B cell (primary cell): ENCODE data around the gene EIF5. TPM values are rescaled to one million over a fixed set of nuclear protein-coding genes. Genes with fewer than 3 reads are reported as not detected.

Experiments used
- ATAC-seq: fragments of 200-7000 bp; cut with Tn5 transposase; one replicate; pipeline ENCODE4 v1.10.0; 2021; ENCODE audit warnings: low read depth, mild to moderate bottlenecking, moderate number of reproducible peaks, moderate library complexity
- CTCF ChIA-PET: fragments of 350-600 bp; sonication (Branson Sonifier 250); formaldehyde crosslinking; loops from one replicate; lab custom pipeline; 2021; ENCODE audit warnings: antibody characterized with exemption, inconsistent platforms; lab: Charles Lee
- POLR2A ChIA-PET: fragments of 350-600 bp; sonication (Branson Sonifier 250); formaldehyde crosslinking; loops from one replicate; lab custom pipeline; 2021; ENCODE audit warnings: antibody characterized with exemption; lab: Charles Lee
- DNase-seq: peaks from one replicate; pipeline ENCODE4 v3.0.0; 2013
- H2AFZ ChIP-seq: 2 replicates; pipeline ENCODE4 v1.6.1; 2012; ENCODE audit warnings: mild to moderate bottlenecking, low read depth, low read length; ENCODE audit not compliant: insufficient read depth, poor library complexity, severe bottlenecking
- H3K27ac ChIP-seq, 2 donors: 1 replicate in 1 of 2; 2 replicates in 1 of 2; pipeline ENCODE4 v1.5.1; 2012 to 2013; ENCODE audit warnings: low read length in 2 of 2, mild to moderate bottlenecking in 2 of 2, moderate library complexity in 1 of 2
- H3K27me3 ChIP-seq, 4 experiments: fragments of 200-600 bp in 1 of 4; sonication (generic) in 1 of 4; replicated peaks in 1 of 4; 1 replicate in 2 of 4; 2 replicates in 2 of 4; pipeline versions ENCODE4 v1.6.1 to v1.7.0; 2013 to 2016; ENCODE audit warnings: low read length in 3 of 4, mild to moderate bottlenecking in 2 of 4, mixed read lengths in 1 of 4, moderate library complexity in 1 of 4; ENCODE audit not compliant: insufficient read depth in 4 of 4, control insufficient read depth in 3 of 4; ENCODE audit errors: control extremely low read depth in 1 of 4
- H3K36me3 ChIP-seq, 2 experiments: replicated peaks in 1 of 2; 1 replicate in 1 of 2; 2 replicates in 1 of 2; pipeline versions ENCODE4 v1.6.1 to v1.7.1; 2013; ENCODE audit warnings: low read length in 1 of 2; ENCODE audit not compliant: insufficient read depth in 2 of 2, control insufficient read depth in 1 of 2; ENCODE audit errors: control extremely low read depth in 1 of 2, extremely low read depth in 1 of 2
- H3K4me1 ChIP-seq, 2 donors: fragments of 200-600 bp in 1 of 2; sonication (generic) in 1 of 2; 1 replicate in 1 of 2; 2 replicates in 1 of 2; pipeline versions ENCODE4 v1.5.1 to v1.6.1; 2013 to 2017; ENCODE audit warnings: low read length in 2 of 2; ENCODE audit not compliant: control insufficient read depth in 2 of 2, insufficient read depth in 2 of 2
- H3K4me2 ChIP-seq: replicated peaks from 2 replicates; pipeline ENCODE3; 2012; ENCODE audit warnings: mild to moderate bottlenecking, low read depth, low read length; ENCODE audit not compliant: poor library complexity, severe bottlenecking
- H3K4me3 ChIP-seq, 5 experiments: fragments of 200-600 bp in 1 of 5; sonication (generic) in 1 of 5; 1 replicate in 3 of 5; 2 replicates in 2 of 5; pipeline versions ENCODE4 v1.5.1 to v1.7.0; 2011 to 2016; ENCODE audit warnings: low read length in 4 of 5, mild to moderate bottlenecking in 4 of 5, low read depth in 2 of 5, control low read depth in 1 of 5, moderate library complexity in 1 of 5; ENCODE audit not compliant: insufficient read depth in 1 of 5; ENCODE audit errors: control extremely low read depth in 1 of 5, extremely low read depth in 1 of 5
- H3K79me2 ChIP-seq: fragments of 200-600 bp; sonication (generic); one replicate; pipeline ENCODE4 v1.6.0; 2016; ENCODE audit warnings: low read length; ENCODE audit not compliant: control insufficient read depth, insufficient read depth
- H3K9ac ChIP-seq: fragments of 200-600 bp; sonication (generic); 2 replicates; pipeline ENCODE4 v1.6.1; 2017; ENCODE audit warnings: mild to moderate bottlenecking, low read length, moderate library complexity
- H3K9me3 ChIP-seq, 3 donors: one replicate each; pipeline versions ENCODE4 v1.6.1 to v1.7.1; 2013; ENCODE audit warnings: low read length in 2 of 3; ENCODE audit not compliant: control insufficient read depth in 2 of 3, insufficient read depth in 1 of 3; ENCODE audit errors: control extremely low read depth in 1 of 3
- H4K20me1 ChIP-seq: 2 replicates; pipeline ENCODE4 v1.6.0; 2012; ENCODE audit warnings: mild to moderate bottlenecking, low read length; ENCODE audit not compliant: insufficient read depth, control insufficient read depth, poor library complexity, severe bottlenecking
- H3K27ac Mint-ChIP-seq: one replicate; pipeline ENCODE4 v1.8.0; 2021; ENCODE audit warnings: mixed read lengths
- H3K27me3 Mint-ChIP-seq: one replicate; pipeline ENCODE4 v1.8.0; 2021; ENCODE audit warnings: mixed read lengths
- H3K4me1 Mint-ChIP-seq: one replicate; pipeline ENCODE4 v1.8.0; 2021; ENCODE audit warnings: mixed read lengths
- H3K4me3 Mint-ChIP-seq: one replicate; pipeline ENCODE4 v1.8.0; 2021; ENCODE audit warnings: mixed read lengths
- H3K9me3 Mint-ChIP-seq: one replicate; pipeline ENCODE4 v1.8.0; 2022; ENCODE audit warnings: mixed read lengths; ENCODE audit not compliant: insufficient read depth
- EZH2 ChIP-seq: IDR thresholded peaks from 2 replicates; pipeline ENCODE4 v1.6.1; 2012; ENCODE audit warnings: borderline replicate concordance, low read depth, mild to moderate bottlenecking, moderate library complexity, low read length; ENCODE audit not compliant: insufficient read depth, poor library complexity, severe bottlenecking
- WGBS: methylation state at CpG from one replicate; pipeline ENCODE4 v1.1.5; 2013; ENCODE audit warnings: missing lambda C conversion rate; ENCODE audit not compliant: insufficient coverage; 5-methylcytosine and 5-hydroxymethylcytosine counted together
- intact Hi-C: fragments of 100-400 bp; cut with micrococcal nuclease; formaldehyde crosslinking; loops from one replicate; pipeline ENCODE4 v1.10.0; 2022
- polyA plus RNA-seq: library from polyadenylated mRNA; depleted of rRNA; stranded (reverse); fragments of >200 nt; gene quantifications from 2 replicates; pipeline ENCODE4 v1.2.3, GENCODE V29; 2012
- total RNA-seq, 2 donors: library from RNA; stranded (reverse); fragments of 120-200 nt in 1 of 2; gene quantifications; 1 replicate in 1 of 2; 2 replicates in 1 of 2; pipeline versions ENCODE4 v1.2.3 to v1.2.4, GENCODE V29; 2013 to 2022
- TF ChIP-seq, protein P1 (sequence below): fragments of 200-600 bp; IDR thresholded peaks from one replicate; pipeline ENCODE4 v1.8.0; 2022; ENCODE audit warnings: antibody characterized with exemption, mild to moderate bottlenecking

The EIF5 gene
- total and polyA plus RNA-seq, 2 donors (not counting 1 experiment from before 2014, with no cell fraction given), result 206 to 314 TPM

DNA sequence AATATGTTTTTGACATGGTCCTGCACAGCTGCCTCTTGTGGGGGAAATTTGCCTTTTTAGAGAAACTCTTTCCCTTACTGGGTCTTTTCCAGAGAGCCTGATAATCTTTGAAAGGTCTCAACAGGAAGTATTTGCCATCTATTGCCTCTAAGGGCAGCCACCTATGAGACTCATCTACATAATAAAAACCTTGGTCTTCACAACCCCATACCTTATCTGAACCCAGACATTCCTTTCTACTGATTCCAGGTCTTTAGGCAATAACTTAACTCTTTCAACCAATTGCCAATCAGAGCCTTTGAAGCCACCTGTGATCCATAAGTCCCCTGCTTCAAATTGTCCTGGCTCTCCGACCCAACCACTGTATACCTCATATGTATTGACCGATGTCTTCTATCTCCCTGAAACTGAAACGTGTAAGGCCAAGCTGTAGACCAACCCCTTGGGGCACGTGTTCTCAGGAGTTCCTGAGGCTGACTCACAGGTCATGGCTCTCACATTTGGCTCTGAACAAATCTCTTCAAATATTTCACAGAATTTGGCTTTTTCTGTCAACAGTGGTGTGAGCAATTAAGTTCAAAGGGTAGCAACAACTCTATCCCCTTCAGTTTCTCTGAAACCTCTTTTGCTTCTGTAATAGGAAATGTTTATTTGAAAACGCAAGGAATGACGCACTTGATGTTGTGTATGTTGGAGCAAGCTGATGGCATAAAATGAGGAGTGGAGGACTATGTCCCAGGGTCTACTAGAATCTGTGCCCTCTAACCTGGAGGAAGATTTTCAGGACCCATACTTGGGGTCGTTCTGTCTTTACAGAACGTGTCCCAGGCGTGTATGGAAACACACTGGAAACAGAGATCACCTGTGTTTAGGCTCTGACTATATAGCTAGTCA is 49.2 kb upstream of the EIF5 start:
- 79% methylated on average over 6 of the region's 9 CpGs for WGBS
- POLR2A ChIA-PET, result no interaction called here

DNA sequence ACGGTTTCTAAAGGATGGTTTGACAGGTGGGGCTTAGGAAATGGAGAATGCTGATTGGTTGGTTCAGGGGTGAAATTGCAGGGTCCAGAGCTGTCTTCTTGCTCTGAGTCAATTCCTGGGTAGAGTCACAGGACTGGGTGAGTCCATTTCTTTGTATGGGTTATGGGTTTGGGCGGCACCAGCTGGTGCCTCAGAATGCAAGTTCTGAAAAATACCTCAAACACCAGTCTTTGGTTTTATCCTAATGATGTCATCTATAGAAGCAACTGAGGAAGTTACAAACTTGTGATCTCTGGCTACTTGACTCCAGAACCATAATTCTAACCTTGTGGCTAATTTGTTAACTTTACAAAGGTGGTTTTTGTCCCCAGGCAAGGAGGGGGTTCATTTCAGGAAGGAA is 47.6 kb upstream of the EIF5 start:
- Mint-ChIP-seq H3K4me1 (no peaks in the 10 kb centered on the region), H3K27me3 (peaks cover 62% of the 10 kb centered on the region), H3K27ac (no peak overlapping the region), H3K9me3 (no peaks in the 10 kb centered on the region), H3K4me3 (no peak overlapping the region)
- H3K79me2 ChIP-seq, result no peaks in the 10 kb centered on the region
- ChIA-PET POLR2A (no interaction called here), CTCF (interaction anchor here (0.6 to 0.9 kb wide), 2 partner anchors 182 to 211 kb away, joined by 3 read pairs; no protein-coding TSS in a partner anchor)
- H3K9ac ChIP-seq, result no peak overlapping the region
- TF ChIP-seq EZH2, result no peak
- TF ChIP-seq, protein P1, sequence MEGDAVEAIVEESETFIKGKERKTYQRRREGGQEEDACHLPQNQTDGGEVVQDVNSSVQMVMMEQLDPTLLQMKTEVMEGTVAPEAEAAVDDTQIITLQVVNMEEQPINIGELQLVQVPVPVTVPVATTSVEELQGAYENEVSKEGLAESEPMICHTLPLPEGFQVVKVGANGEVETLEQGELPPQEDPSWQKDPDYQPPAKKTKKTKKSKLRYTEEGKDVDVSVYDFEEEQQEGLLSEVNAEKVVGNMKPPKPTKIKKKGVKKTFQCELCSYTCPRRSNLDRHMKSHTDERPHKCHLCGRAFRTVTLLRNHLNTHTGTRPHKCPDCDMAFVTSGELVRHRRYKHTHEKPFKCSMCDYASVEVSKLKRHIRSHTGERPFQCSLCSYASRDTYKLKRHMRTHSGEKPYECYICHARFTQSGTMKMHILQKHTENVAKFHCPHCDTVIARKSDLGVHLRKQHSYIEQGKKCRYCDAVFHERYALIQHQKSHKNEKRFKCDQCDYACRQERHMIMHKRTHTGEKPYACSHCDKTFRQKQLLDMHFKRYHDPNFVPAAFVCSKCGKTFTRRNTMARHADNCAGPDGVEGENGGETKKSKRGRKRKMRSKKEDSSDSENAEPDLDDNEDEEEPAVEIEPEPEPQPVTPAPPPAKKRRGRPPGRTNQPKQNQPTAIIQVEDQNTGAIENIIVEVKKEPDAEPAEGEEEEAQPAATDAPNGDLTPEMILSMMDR, result no peak
- H3K27ac ChIP-seq, result no peak overlapping the region
- H3K4me2 ChIP-seq, result no peak overlapping the region
- H2AFZ ChIP-seq, result no peak overlapping the region
- H3K27me3 ChIP-seq, result peaks cover 0 to 43% (median 11%) of the 10 kb centered on the region in 4 experiments
- H3K4me1 ChIP-seq, result no peaks in the 10 kb centered on the region
- H4K20me1 ChIP-seq, result no peaks in the 10 kb centered on the region
- H3K4me3 ChIP-seq, result no peak overlapping the region
- no peak for DNase-seq
- intact Hi-C loops, result no loop called here
- no peaks in the 10 kb centered on the region for H3K36me3 ChIP-seq
- H3K9me3 ChIP-seq, result peaks cover 0 to 4% (median 0%) of the 10 kb centered on the region in 3 donors
- 88% methylated on average over 1 of the region's 2 CpGs for WGBS
- ATAC-seq, result no peak

More for the DNA sequence above, 49.2 kb upstream of the EIF5 start:
- intact Hi-C loops, result no loop called here
- Histone ChIP-seq H3K4me3 (no peak overlapping the region), H3K27ac (no peak overlapping the region), H3K4me1 (peaks cover 2 to 5% of the 10 kb centered on the region in 2 donors), H3K27me3 (peaks cover 0 to 46% (median 21%) of the 10 kb centered on the region in 4 experiments), H2AFZ (no peak overlapping the region), H3K9ac (no peak overlapping the region), H4K20me1 (no peaks in the 10 kb centered on the region), H3K4me2 (no peak overlapping the region), H3K9me3 (peaks cover 0 to 8% (median 0%) of the 10 kb centered on the region in 3 donors), H3K36me3 (no peaks in the 10 kb centered on the region), H3K79me2 (no peaks in the 10 kb centered on the region)
- TF ChIP-seq EZH2, result no peak
- TF ChIP-seq, protein P1, result no peak
- CTCF ChIA-PET, result no interaction called here
- peaks cover 6% of the 10 kb centered on the region for H3K4me1 Mint-ChIP-seq
- H3K27ac Mint-ChIP-seq, result no peak overlapping the region
- no peak for ATAC-seq
- no peaks in the 10 kb centered on the region for H3K9me3 Mint-ChIP-seq
- no peak overlapping the region for H3K4me3 Mint-ChIP-seq
- DNase-seq, result no peak
- peaks cover 70% of the 10 kb centered on the region for H3K27me3 Mint-ChIP-seq
